Measurements from ENCODE around the gene UHMK1. TPM values are rescaled to one million over a fixed set of nuclear protein-coding genes. Genes with fewer than 3 reads are reported as not detected.
A peak's percentile ranks its signal among the peaks of the same experiment; 100 is the strongest.

UHMK1 gene
- total RNA-seq, 1 experiment from 2014 or later: 75.1 TPM

- Histone ChIP-seq H3K4me3 (replicated peaks in 1 of 2; ENCODE audit: low read depth in 1 of 2, low read length in 2 of 2) (no peak overlapping the region), H4K20me1 (ENCODE audit: insufficient read depth) (no peaks in the 10 kb centered on the region), H3K9me2 (ENCODE audit: insufficient read depth) (no peaks in the 10 kb centered on the region), H3K36me3 (ENCODE audit: control insufficient read depth in 1 of 2, insufficient read depth in 2 of 2, low read length in 2 of 2) (no peaks in the 10 kb centered on the region), H3K4me1 (ENCODE audit: control insufficient read depth in 1 of 2, insufficient read depth in 2 of 2, low read length in 2 of 2) (no peaks in the 10 kb centered on the region), H3K4me2 (ENCODE audit: low read length) (no peak overlapping the region), H3K27ac (ENCODE audit: low read depth, low read length) (no peak overlapping the region), H3K9me3 (ENCODE audit: control insufficient read depth in 1 of 2, insufficient read depth in 1 of 2, low read depth in 1 of 2, low read length in 2 of 2) (no peaks in the 10 kb centered on the region), H3K27me3 (ENCODE audit: insufficient read depth, low read length) (no peaks in the 10 kb centered on the region), H3K9ac (ENCODE audit: low read length) (no peak overlapping the region), H3K79me2 (ENCODE audit: insufficient read depth, low read length) (no peaks in the 10 kb centered on the region), H2AFZ (ENCODE audit: low read depth, low read length, poor library complexity, severe bottlenecking) (peak overlapping the region; percentile 89)
- POLR2A ChIA-PET: no interaction called here
- intact Hi-C loops (cut with micrococcal nuclease): no loop called here
- ATAC-seq (no peak), DNase-seq (ENCODE audit: low read depth, low spot score) (no peak)
- no TSS peak for BruUV-seq (replicated peaks)
- TF ChIP-seq SP1 (IDR thresholded peaks at IDR 0.05; ENCODE audit: low read depth) (no peak), EGR1 (IDR thresholded peaks at IDR 0.05; ENCODE audit: low read depth) (no peak), ELF1 (IDR thresholded peaks at IDR 0.05; ENCODE audit: borderline replicate concordance, low read depth) (no peak), JUND (IDR thresholded peaks at IDR 0.05) (no peak), EZH2 (IDR thresholded peaks at IDR 0.05) (no peak), SIN3A (IDR thresholded peaks at IDR 0.05; ENCODE audit: low read depth) (no peak), TCF7L2 (IDR thresholded peaks at IDR 0.05; ENCODE audit: borderline replicate concordance, extremely low read depth, insufficient read depth, insufficient read length) (no peak), ZFX (IDR thresholded peaks at IDR 0.05) (no peak), SRF (IDR thresholded peaks at IDR 0.05; ENCODE audit: low read depth) (no peak), YY1 (IDR thresholded peaks at IDR 0.05; ENCODE audit: extremely low read depth, insufficient replicate concordance, low read depth, low read length) (no peak), FOSL1 (IDR thresholded peaks at IDR 0.05; ENCODE audit: low read depth) (no peak), RAD21 (IDR thresholded peaks at IDR 0.05; ENCODE audit: low read depth) (no peak), REST (IDR thresholded peaks at IDR 0.05; ENCODE audit: low read depth) (no peak)
- TF ChIP-seq, protein P1, sequence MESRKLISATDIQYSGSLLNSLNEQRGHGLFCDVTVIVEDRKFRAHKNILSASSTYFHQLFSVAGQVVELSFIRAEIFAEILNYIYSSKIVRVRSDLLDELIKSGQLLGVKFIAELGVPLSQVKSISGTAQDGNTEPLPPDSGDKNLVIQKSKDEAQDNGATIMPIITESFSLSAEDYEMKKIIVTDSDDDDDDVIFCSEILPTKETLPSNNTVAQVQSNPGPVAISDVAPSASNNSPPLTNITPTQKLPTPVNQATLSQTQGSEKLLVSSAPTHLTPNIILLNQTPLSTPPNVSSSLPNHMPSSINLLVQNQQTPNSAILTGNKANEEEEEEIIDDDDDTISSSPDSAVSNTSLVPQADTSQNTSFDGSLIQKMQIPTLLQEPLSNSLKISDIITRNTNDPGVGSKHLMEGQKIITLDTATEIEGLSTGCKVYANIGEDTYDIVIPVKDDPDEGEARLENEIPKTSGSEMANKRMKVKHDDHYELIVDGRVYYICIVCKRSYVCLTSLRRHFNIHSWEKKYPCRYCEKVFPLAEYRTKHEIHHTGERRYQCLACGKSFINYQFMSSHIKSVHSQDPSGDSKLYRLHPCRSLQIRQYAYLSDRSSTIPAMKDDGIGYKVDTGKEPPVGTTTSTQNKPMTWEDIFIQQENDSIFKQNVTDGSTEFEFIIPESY (IDR thresholded peaks at IDR 0.05; ENCODE audit: extremely low read depth, insufficient replicate concordance, low read length): no peak
- CTCF ChIA-PET: no interaction called here
- RAD21 ChIA-PET (ENCODE audit: low non-redundant PET in 1 of 2, low total read pairs in 2 of 2, uncharacterized antibody in 2 of 2, unreplicated experiment in 2 of 2): no interaction called here
Measured at GRCh38 chr1:162485236-162485635, 12.4 kb upstream of the UHMK1 start.

All from HCT116 (cell line).